Measurements from ENCODE around the gene DEAF1.

DEAF1 gene

DNA sequence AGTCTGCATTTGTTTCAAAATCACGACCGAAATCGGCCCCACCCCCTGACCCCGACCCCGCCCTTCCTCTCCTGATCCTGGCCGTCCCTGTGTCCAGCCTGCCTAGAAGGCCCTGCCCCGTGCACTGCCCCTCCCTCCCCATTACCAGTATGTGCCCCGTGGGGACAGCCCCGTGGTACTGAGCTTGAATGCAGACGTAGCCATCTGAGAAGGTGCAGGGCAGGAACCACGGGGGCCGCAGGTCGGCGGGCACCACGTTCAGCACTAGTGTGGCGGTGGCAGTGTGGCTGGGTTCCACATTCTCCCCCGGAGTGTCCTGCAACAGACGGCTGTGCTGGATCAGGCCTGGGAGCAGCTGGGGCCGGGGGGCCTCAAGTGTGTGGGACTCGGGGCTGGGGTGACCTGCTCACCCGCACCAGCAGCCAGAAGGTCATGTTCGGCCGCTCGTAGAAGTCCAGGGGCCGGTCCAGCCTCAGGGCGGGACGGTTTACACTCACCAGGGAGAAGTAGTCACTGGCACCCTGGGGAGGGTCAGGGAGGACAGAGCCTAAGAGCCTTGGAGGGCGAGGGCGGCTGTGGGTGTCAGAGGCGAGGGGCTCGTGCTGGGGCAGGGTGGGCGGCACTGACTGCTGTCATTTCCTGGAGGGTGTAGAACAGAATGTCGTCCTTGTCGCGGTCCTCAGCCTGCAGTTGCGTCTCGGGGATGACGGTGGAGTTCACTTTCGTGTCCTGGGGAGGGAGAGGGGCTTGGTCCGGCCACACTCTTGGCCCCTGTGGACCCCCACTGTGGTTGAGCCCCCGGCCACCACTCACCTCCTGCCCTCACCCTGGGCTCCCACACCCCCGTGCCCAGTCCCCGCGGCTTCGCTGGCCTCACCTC, 73.8 kb downstream of the DEAF1 start:
- DNase-seq: no peak

- DNase-seq: no peak
Measured at GRCh38 chr11:620201-620600, 74.8 kb downstream of the DEAF1 start.

GRCh38 chr11:619628-620050, 75.4 kb downstream of the DEAF1 start:
- DNase-seq: no peak

DNA sequence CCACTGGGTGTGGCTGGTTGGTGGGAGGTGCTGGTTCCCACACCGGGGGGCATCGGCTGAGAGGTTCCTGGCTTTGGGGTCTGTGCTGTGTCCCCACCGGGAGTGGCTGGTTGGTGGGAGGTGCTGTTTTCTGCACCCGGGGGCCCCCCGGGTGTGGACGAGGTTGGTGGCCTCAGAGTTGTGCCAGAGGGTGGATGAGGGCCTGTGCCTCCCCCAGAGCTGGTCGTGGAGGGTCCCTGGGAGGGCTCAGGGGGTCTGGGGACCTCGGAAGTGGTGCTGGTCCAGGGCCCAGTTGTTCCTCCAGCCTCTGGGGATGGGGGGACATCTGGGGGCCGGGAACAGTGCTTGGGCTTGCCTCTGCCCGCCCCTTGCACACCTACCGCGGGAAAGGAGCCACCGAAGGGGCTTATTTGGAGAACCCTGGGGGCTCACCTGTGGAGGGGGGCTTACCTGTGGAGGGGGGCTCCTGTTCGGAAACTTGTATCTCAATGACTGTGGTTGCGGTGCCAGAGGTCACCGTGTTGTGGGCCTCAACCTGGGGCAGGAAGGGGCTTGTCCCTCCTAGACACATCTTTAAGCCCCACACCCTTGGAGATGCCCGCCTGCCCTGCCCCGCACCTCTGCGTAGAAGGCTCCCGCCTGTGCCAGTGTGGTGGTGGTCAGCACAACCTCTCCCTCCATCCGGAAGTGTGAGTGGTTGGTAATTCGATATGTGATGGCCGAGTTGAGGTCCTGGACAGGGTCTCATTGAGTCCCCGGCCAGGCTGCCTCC, 76.0 kb downstream of the DEAF1 start:
- DNase-seq: no peak

GRCh38 chr11:617912-618682, 76.9 kb downstream of the DEAF1 start:
- DNase-seq: no peak

GRCh38 chr11:617199-617911, 77.7 kb downstream of the DEAF1 start:
- no peak for DNase-seq

GRCh38 chr11:616320-617198, 78.5 kb downstream of the DEAF1 start:
- DNase-seq: peak in 1 of 3 donors; percentile 36

DNA sequence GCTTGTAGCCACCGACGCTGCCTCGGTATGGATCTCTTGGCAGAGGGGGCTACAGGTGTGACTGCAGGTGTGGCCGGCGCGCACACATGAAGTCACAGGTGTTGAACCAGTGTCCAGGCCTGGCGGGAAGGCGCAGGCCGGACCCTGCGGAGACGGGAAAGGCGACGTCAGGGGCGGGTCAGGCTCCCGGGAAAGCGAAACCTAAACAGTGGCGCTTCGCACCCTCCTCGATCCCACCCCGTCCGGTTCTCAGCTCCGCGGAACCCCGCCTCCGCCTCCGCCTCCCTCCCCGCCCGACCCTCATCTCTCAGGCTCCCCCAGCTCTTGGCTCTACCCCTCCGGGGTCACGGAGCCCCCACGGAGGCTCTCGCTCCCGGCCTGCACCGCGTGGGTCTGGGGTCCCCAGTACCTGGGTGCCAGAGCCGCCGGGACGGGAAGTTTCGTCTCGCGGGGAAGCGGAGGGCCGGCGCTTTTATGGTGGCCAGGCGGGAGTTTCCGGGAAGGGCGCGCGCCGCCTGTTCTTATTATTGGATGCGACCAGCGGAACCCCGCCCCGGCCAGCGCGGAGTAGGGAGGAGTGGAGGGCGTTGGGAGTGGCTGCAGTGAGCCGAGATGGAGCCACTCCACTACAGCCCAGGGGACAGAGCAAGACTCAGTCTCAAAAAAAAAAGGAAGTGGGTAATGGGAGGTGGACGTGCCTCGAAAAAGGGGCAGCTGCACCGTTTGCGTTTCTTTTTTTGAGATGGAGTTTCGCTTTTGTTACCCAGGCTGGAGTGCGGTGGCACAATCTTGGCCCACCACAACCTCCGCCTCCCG, 79.3 kb downstream of the DEAF1 start, which contains the start of gene IRF7:
Gene IRF7 (minus strand): TSS at position 447 of the 816 bp plus-strand sequence. CDS start 586 bp downstream, outside the sequence.
- peak; percentile 99 to 100 (median 99) for DNase-seq

DNA sequence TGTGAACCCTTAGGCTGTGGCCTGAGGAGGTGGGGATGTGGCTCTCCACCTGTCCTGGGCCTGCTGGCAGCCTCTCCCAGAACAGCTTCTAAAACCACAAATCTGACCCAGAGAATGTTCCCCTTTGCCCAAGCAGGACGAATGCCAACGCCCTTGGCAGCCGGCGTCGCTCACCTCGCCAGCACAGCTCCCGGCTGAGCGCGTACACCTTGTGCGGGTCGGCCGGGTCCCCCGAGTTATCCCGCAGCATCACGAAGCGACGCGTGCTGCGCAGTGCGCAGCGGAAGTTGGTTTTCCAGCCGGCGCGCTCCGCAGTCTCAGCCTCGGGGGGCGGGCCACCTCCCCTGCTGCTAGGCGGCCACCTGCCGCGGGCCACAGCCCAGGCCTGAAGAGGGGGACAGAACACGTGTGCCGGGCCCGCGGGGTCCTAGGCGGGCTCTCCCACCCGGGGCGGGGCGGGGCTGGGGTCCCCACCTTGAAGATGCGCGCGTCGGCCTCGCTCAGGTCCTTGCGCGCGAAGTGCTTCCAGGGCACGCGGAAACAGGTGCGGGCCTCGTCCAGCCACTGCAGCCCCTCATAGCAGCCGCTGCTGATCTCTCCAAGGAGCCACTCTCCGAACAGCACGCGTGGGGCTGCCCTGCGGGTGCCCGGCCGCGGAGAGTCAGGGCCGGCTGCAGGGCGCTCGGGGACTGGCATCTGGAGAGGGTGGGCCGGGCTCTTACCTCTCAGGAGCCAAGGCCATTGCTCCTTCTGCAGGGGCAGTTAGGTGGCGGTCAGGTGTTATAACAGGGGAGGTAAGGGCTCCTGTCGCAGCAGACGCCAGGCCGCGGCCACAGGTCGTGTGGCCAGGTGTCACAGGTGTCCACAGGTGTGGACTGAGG, 80.2 kb downstream of the DEAF1 start:
- DNase-seq: peak in 1 of 3 donors; percentile 28

- DNase-seq: no peak
Measured at GRCh38 chr11:614021-614622, 80.9 kb downstream of the DEAF1 start.

- DNase-seq: peak; percentile 74 to 95 (median 78)
Measured at GRCh38 chr11:613369-613968, 81.6 kb downstream of the DEAF1 start.

DNA sequence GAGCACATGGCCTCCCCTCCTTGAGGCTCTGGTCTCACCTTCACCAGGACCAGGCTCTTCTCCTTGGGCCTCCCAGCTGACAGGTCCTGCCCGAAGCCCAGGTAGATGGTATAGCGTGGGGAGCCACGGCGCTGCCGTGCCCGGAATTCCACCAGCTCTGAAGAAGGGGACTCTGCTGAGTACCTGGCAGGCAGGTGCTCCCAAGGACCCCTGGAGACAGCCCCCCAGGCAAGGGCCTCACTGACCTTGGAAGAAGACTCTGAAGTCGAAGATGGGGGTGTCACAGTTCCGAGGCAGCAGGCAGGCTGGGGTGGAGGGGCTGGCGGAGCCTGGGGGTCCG, 82.1 kb downstream of the DEAF1 start:
- no peak for DNase-seq

- DNase-seq: peak; percentile 29 to 48 (median 47)
Measured at GRCh38 chr11:612201-612960, 82.6 kb downstream of the DEAF1 start.

GRCh38 chr11:611001-611996, 83.7 kb downstream of the DEAF1 start:
- DNase-seq: peak in 2 of 3 donors; percentile 21 to 33

DNA sequence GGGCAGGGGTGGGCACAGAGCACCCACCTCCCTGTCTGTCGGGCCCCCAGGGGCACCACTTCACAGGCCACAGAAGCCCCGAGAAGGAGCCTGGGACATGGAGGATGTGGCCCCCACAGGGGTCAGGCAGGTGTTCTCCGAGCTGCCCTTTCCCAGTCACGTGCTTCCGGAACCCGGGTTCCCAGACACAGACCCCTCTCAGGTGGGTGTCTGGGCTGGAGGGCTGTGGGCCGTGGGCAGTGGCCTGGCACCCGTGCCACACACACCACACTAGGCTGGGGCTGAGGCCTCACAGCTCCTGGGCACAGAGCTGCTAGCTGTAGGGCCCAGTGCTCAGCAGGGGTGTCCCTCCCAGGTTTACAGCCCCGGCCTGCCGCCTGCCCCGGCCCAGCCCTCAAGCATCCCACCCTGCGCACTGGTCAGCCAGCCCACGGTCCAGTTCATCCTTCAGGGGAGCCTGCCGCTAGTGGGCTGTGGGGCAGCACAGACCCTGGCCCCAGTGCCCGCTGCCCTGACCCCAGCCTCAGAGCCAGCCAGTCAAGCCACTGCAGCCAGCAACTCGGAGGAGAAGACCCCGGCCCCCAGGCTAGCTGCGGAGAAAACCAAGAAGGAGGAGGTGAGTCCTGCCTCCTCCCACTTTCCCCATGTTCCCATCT, 84.7 kb downstream of the DEAF1 start:
- no peak for DNase-seq

- DNase-seq: no peak
Measured at GRCh38 chr11:609341-609811, 85.6 kb downstream of the DEAF1 start.

Measured in suppressor macrophage treated with lipopolysaccharide for 1 hour (primary cell).